NCI-H526 (cell line): ENCODE data around the gene GNG8.

Experiments used
- DNase-seq, 2 experiments: peaks; one replicate each; lab custom pipeline; 2025; lab: John Stamatoyannopoulos, UW

GNG8 gene

GRCh38 chr19:46635920-46636761 is at the start of gene GNG8:
GNG8 (minus strand) TSS chr19:46636202; CDS start chr19:46634682, 1,520 bp downstream.
- DNase-seq: peak in 1 of 2 experiments; percentile 32

GRCh38 chr19:46685189-46685588 is 49.2 kb upstream of the GNG8 start:
- DNase-seq: no peak

GRCh38 chr19:46678110-46678732 is 42.2 kb upstream of the GNG8 start:
- peak in 1 of 2 experiments; percentile 25 for DNase-seq

DNA sequence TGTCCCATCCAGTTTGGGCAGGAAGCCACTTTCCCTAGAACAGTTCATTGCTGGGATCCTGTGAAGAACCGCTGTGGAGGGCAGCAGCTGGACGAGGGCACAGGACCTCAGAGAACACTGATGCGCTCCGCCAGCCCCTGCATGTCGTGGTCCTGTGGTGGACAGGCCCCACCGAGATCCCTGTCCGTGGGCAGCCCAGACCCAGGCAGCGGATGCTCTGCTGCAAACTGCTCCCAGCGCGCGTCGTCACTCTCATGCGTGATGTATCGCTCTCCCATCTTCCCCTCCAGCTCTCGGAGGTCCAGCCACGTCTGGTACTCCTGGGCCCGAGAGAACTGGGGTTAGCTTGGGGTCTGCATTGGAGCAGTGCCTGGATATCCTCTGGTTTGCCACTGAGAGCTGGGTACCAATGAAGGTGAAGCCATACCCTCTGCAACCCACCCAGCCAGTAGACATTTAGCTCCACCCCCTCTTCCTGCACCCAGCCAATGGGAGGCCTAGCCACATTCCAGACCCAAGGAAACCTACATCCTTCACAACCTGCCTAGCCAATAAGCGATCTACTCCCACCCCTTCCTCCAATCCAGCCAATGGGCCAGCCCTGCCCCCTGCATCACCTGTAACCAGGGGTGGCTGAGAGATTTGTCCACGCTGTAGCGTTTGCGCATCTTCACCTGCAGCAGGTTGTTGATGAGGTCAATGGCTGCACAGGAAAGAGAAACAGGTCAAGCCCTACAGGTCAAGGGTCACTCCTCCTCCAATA is 38.6 kb upstream of the GNG8 start:
- peak; percentile 94 to 95 for DNase-seq

- no peak for DNase-seq
Measured at GRCh38 chr19:46670813-46671212, 34.8 kb upstream of the GNG8 start.

DNA sequence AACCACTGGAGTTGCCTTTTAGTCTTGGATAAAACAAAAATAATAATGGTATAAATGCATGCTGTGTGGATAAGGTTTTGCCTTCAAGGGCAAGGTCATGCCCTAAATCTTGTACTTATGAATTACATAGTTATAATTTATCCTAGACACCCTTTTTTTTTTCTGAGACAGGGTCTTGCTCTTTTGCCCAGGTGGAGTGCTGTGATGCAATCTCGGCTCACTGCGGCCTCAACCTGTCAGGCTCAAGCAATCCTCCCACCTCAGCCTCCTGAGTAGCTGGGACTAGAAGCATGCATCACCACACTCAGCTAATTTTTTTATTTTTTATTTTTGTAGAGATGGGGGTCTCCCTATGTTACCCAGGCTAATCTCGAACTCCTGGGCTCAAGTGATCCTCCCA is 32.7 kb upstream of the GNG8 start:
- no peak for DNase-seq

- no peak for DNase-seq
Measured at GRCh38 chr19:46665072-46665471, 29.1 kb upstream of the GNG8 start.

- peak; percentile 69 to 91 for DNase-seq
Measured at GRCh38 chr19:46661735-46662592, 26.0 kb upstream of the GNG8 start.

- DNase-seq: peak; percentile 99 to 100
Measured at GRCh38 chr19:46661020-46661731, 25.2 kb upstream of the GNG8 start, which contains the start of gene DACT3. DACT3 (minus strand) TSS chr19:46661182; CDS start chr19:46661064, 118 bp downstream.

DNA sequence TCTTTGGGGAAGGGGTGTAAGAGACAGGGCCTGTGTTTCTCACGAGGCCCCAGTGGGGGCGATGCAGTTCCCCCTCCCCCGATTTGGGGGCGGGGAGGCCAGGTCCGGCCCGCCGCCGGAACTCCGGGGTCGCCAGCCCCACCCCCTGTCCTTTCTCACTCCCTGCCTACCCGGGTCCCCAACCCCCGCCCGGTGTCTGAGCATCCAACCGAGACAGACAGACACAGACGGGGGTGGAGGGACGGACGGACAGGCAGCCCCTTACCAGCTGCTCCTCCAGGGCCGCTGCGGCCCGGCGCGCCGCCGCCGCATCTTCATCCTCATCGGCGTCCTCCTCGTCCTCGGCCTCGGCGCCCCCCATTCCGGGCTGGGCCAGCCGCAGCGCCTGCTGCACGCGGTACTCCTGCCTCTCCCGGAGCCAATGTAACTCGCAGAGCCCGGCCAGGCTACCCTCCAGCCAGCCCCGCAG is 24.6 kb upstream of the GNG8 start:
- peak in 1 of 2 experiments; percentile 67 for DNase-seq

GRCh38 chr19:46660008-46660517 is 24.1 kb upstream of the GNG8 start:
- DNase-seq: peak in 1 of 2 experiments; percentile 40

GRCh38 chr19:46659151-46660007 is 23.4 kb upstream of the GNG8 start:
- peak in 1 of 2 experiments; percentile 60 for DNase-seq

GRCh38 chr19:46656541-46656940 is 20.5 kb upstream of the GNG8 start:
- DNase-seq: no peak

- DNase-seq: peak in 1 of 2 experiments; percentile 25
Measured at GRCh38 chr19:46654621-46655152, 18.7 kb upstream of the GNG8 start.

DNA sequence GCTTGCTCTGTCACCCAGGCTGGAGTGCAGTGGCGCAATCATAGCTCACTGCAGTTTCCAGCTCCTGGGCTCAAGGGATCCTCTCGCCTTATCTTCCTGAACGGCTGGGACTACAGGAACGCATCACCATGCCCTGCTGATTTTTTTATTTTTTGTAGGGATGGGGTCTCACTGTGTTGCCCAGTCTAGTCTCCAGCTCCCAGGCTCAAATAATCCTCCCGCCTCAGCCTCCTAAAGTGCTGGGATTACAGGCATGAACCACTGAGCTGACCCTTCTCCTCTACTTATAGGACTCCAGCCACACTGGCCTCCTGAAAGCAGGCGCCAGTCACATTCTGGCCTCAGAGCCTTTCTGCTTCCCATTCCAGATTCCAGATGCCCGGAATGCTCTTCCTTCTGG is 14.4 kb upstream of the GNG8 start:
- DNase-seq: no peak

DNA sequence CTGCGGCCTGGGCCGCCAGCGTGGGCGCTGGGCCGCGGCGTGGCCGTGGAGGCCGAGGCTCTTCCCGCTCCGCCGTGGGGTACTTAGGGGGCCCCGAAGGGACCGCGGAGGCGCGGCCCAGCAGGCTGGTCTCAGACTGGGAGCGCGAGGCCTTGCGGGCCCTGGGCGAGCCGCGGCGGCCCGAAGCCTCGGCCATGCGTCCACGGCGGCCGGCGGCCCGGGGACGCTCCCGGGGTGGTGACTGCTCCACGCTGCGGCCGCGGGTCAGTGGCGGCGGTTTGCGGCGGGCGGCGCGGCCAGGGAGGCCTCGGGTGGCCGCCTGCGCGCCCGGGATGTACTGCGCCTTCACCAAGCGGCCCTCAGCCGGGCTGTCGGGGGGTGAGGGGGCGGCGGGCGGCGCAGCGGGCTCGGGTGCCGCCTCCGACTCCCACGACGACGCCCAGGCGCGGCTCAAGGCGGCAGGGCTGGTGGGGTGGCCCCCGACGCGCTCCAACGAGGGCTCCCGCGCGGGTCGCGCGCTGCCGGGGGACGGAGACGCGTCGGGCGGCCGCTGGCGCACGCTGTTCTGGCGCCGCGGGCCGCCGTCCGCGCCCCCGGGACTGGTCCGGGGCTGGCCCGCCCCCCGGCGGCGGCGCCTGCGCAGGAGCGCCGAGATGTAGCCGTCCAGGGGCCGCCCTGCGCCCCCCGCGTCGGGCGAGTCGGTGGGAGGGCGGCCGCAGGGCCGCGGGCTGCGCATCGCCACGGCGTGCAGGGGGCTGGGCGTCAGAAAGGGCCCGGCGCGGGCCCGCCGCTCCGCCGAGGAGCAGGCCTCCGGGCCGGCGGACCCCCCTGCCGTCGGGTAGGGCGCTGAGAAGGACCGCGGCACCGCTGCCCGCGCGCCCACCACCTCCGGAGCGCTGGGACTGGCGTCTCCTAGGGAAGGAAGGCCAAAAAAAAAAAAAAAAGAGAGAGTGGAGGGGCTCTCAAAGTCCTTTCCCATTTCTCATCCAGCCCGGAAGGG is 13.3 kb upstream of the GNG8 start:
- no peak for DNase-seq

- DNase-seq: no peak
Measured at GRCh38 chr19:46648060-46648960, 12.3 kb upstream of the GNG8 start.
